GM12892 (cell line): ENCODE results near the gene C10orf90.

Experiments used
- POLR2A ChIP-seq: IDR thresholded peaks from 2 replicates; pipeline ENCODE4 v1.6.1; 2011; ENCODE audit warnings: low read depth, low read length, control low read depth
- POLR2AphosphoS5 ChIP-seq: IDR thresholded peaks from 2 replicates; pipeline ENCODE4 v1.6.1; 2011; ENCODE audit warnings: low read depth, low read length, control low read depth
- TAF1 ChIP-seq: IDR thresholded peaks from 2 replicates; pipeline ENCODE4 v1.6.1; 2011; ENCODE audit warnings: low read depth, mild to moderate bottlenecking, control low read depth, low read length, borderline replicate concordance

- TF ChIP-seq POLR2A, result no peak
- no peak for TF ChIP-seq POLR2AphosphoS5
- TF ChIP-seq TAF1, result no peak
Observed at GRCh38 chr10:126524526-126524925, 146.0 kb downstream of the C10orf90 start.
